Testis (tissue), 3 donors: ENCODE data around the gene IL25. TPM values are rescaled to one million over a fixed set of nuclear protein-coding genes. Genes with fewer than 3 reads are reported as not detected.

Experiments
- DNase-seq: peaks from one replicate; pipeline ENCODE4 v3.0.0-alpha.2; 2019
- H3K27ac ChIP-seq, 2 donors: fragments of 200-600 bp; sonication (generic); one replicate each; pipeline ENCODE4 v1.5.1; 2019
- H3K27me3 ChIP-seq: fragments of 200-600 bp; sonication (generic); one replicate; pipeline ENCODE4 v1.5.1; 2019
- H3K36me3 ChIP-seq: fragments of 200-600 bp; sonication (generic); one replicate; pipeline ENCODE4 v1.5.1; 2017; ENCODE audit warnings: low read depth; ENCODE audit errors: missing control alignments
- H3K4me1 ChIP-seq: fragments of 200-600 bp; sonication (generic); one replicate; pipeline ENCODE4 v1.5.1; 2019
- H3K4me3 ChIP-seq, 2 donors: fragments of 200-600 bp; sonication (generic); one replicate each; pipeline ENCODE4 v1.5.1; 2017 to 2019
- H3K9me3 ChIP-seq: fragments of 200-600 bp; sonication (generic); one replicate; pipeline ENCODE4 v1.5.1; 2017
- CTCF ChIP-seq, 3 experiments: fragments of 450-650 bp in 2 of 3; fragments of 200-600 bp in 1 of 3; sonication (generic) in 1 of 3; IDR thresholded peaks; one replicate each; pipeline ENCODE4 v1.5.1; 2016 to 2019; ENCODE audit warnings: antibody characterized with exemption in 3 of 3, mild to moderate bottlenecking in 2 of 3, moderate library complexity in 1 of 3
- POLR2A ChIP-seq: fragments of 450-650 bp; IDR thresholded peaks from one replicate; pipeline ENCODE4 v1.6.1; 2017; ENCODE audit warnings: antibody characterized with exemption, mild to moderate bottlenecking, moderate library complexity
- WGBS, 2 donors: methylation state at CpG; one replicate each; pipeline ENCODE4 v1.1.5; 2018; 5-methylcytosine and 5-hydroxymethylcytosine counted together
- intact Hi-C: fragments of 100-400 bp; cut with DNase I; formaldehyde crosslinking; loops from one replicate; pipeline ENCODE4 v1.15.1; 2023; ENCODE audit warnings: low total_unique reads
- polyA plus RNA-seq: library from polyadenylated mRNA; stranded (reverse); fragments of 350-450 nt; fragmentation: Illumina TruSeq; extraction: RNeasy Lipid Tissue Mini Kit (QIAGEN cat#74804); gene quantifications from one replicate; pipeline ENCODE4 v1.2.3, GENCODE V29; 2014; ENCODE audit warnings: low read depth, low replicate concordance; ENCODE audit not compliant: insufficient read depth
- total RNA-seq, 2 donors: library from RNA; depleted of rRNA; stranded (reverse); fragments of >200 nt; gene quantifications; one replicate each; pipeline ENCODE4 v1.2.3, GENCODE V29; 2016

IL25 gene
- total and polyA plus RNA-seq, 3 donors from 2014 or later = 0.39 to 0.83 (median 0.68) TPM

- H3K4me3 ChIP-seq = no peak overlapping the region
- WGBS, 2 donors = 85 to 86% methylated on average over 7 of the region's 7 CpGs
- no peaks in the 10 kb centered on the region for H3K27me3 ChIP-seq
- H3K4me1 ChIP-seq = peaks cover 7% of the 10 kb centered on the region
- H3K27ac ChIP-seq = no peak overlapping the region
- H3K9me3 ChIP-seq = no peaks in the 10 kb centered on the region
- intact Hi-C loops = no loop called here
- no peaks in the 10 kb centered on the region for H3K36me3 ChIP-seq
- TF ChIP-seq POLR2A (no peak), CTCF (IDR thresholded peaks at IDR 0.05) (no peak)
- no peak for DNase-seq
Measured at GRCh38 chr14:23392613-23393012, 20.0 kb downstream of the IL25 start.

- no peaks in the 10 kb centered on the region for H3K36me3 ChIP-seq
- H3K27me3 ChIP-seq = no peaks in the 10 kb centered on the region
- no peaks in the 10 kb centered on the region for H3K9me3 ChIP-seq
- TF ChIP-seq CTCF (IDR thresholded peaks at IDR 0.05) (no peak), POLR2A (no peak)
- H3K4me1 ChIP-seq = no peaks in the 10 kb centered on the region
- DNase-seq = no peak
- H3K4me3 ChIP-seq = no peak overlapping the region
- intact Hi-C loops = no loop called here
- 92 to 93% methylated on average over 10 of the region's 10 CpGs for WGBS, 2 donors
- H3K27ac ChIP-seq = no peak overlapping the region
Measured at GRCh38 chr14:23396126-23396525, 23.5 kb downstream of the IL25 start.

- Histone ChIP-seq H3K36me3 (no peaks in the 10 kb centered on the region), H3K27me3 (no peaks in the 10 kb centered on the region), H3K4me3 (no peak overlapping the region), H3K9me3 (no peaks in the 10 kb centered on the region), H3K27ac (no peak overlapping the region), H3K4me1 (no peaks in the 10 kb centered on the region)
- 94 to 97% methylated on average over 4 to 10 of the region's 10 CpGs for WGBS, 2 donors
- no peak for DNase-seq
- TF ChIP-seq POLR2A (no peak), CTCF (IDR thresholded peaks at IDR 0.05) (no peak)
- intact Hi-C loops = no loop called here
Measured at GRCh38 chr14:23396781-23397407, 24.3 kb downstream of the IL25 start.

- 73 to 88% methylated on average over 4 of the region's 4 CpGs for WGBS, 2 donors
- Histone ChIP-seq H3K27me3 (no peaks in the 10 kb centered on the region), H3K36me3 (no peaks in the 10 kb centered on the region), H3K27ac (no peak overlapping the region), H3K4me1 (no peaks in the 10 kb centered on the region), H3K9me3 (no peaks in the 10 kb centered on the region), H3K4me3 (no peak overlapping the region)
- DNase-seq = no peak
- no peak for TF ChIP-seq POLR2A
- no peak for TF ChIP-seq CTCF (IDR thresholded peaks at IDR 0.05)
- intact Hi-C loops = no loop called here
Measured at GRCh38 chr14:23398348-23398747, 25.7 kb downstream of the IL25 start.

- no peak for DNase-seq
- H3K27ac ChIP-seq = no peak overlapping the region
- H3K4me3 ChIP-seq = no peak overlapping the region
- 87 to 88% methylated on average over 3 of the region's 3 CpGs for WGBS, 2 donors
- H3K4me1 ChIP-seq = no peaks in the 10 kb centered on the region
- H3K27me3 ChIP-seq = no peaks in the 10 kb centered on the region
- intact Hi-C loops = no loop called here
- H3K9me3 ChIP-seq = no peaks in the 10 kb centered on the region
- H3K36me3 ChIP-seq = no peaks in the 10 kb centered on the region
- TF ChIP-seq CTCF (IDR thresholded peaks at IDR 0.05) (no peak), POLR2A (no peak)
Measured at GRCh38 chr14:23399136-23399535, 26.5 kb downstream of the IL25 start.
